Measurements from ENCODE around the gene SETD1B. TPM values are rescaled to one million over a fixed set of nuclear protein-coding genes. Genes with fewer than 3 reads are reported as not detected.
A peak's percentile ranks its signal among the peaks of the same experiment; 100 is the strongest.

Gene SETD1B
- total and polyA plus RNA-seq, 2 donors (not counting 1 experiment from before 2014, with no cell fraction given), result 1.2 to 3.5 TPM

- Histone ChIP-seq H3K79me2 (ENCODE audit: control insufficient read depth, insufficient read depth, low read length) (peaks cover 93% of the 10 kb centered on the region), H3K9ac (ENCODE audit: insufficient read depth, low read length) (no peak overlapping the region), H4K20me1 (ENCODE audit: control insufficient read depth, extremely low read depth, insufficient read depth, low read length) (no peaks in the 10 kb centered on the region), H3K36me3 (ENCODE audit: control insufficient read depth, insufficient read depth, low read length) (peaks cover 36% of the 10 kb centered on the region), H3K4me1 (ENCODE audit: control insufficient read depth, extremely low read depth, insufficient read depth, low read length) (peaks cover 14% of the 10 kb centered on the region), H3K9me3 (ENCODE audit: control insufficient read depth, insufficient read depth, low read depth, low read length) (no peaks in the 10 kb centered on the region), H3K27ac (ENCODE audit: insufficient read depth, low read length) (no peak overlapping the region), H3K4me3 (replicated peaks in 1 of 4; ENCODE audit: control extremely low read depth in 1 of 4, insufficient read depth in 1 of 4, low read depth in 3 of 4, low read length in 4 of 4) (no peak overlapping the region), H2AFZ (ENCODE audit: low read length) (no peak overlapping the region), H3K4me2 (ENCODE audit: extremely low read depth, insufficient read depth, low read length) (no peak overlapping the region), H3K27me3 (ENCODE audit: control insufficient read depth, insufficient read depth, low read length) (no peaks in the 10 kb centered on the region)
- TF ChIP-seq CTCF (conservative IDR thresholded peaks at IDR 0.05 in 1 of 2, IDR thresholded peaks at IDR 0.05 in 1 of 2; ENCODE audit: low read depth in 1 of 2, low read length in 2 of 2) (no peak), EZH2 (IDR thresholded peaks at IDR 0.05; ENCODE audit: low read length, missing control alignments) (no peak)
- no peak for DNase-seq (ENCODE audit: low read depth in 2 of 2)
Observed at GRCh38 chr12:121809712-121810116, 5.9 kb downstream of the SETD1B start.

- no peak overlapping the region for H3K27ac ChIP-seq (ENCODE audit: insufficient read depth, low read length)
- TF ChIP-seq CTCF (conservative IDR thresholded peaks at IDR 0.05 in 1 of 2, IDR thresholded peaks at IDR 0.05 in 1 of 2; ENCODE audit: low read depth in 1 of 2, low read length in 2 of 2) (no peak), EZH2 (IDR thresholded peaks at IDR 0.05; ENCODE audit: low read length, missing control alignments) (no peak)
- H3K9ac ChIP-seq (ENCODE audit: insufficient read depth, low read length), result no peak overlapping the region
- peaks cover 39% of the 10 kb centered on the region for H3K36me3 ChIP-seq (ENCODE audit: control insufficient read depth, insufficient read depth, low read length)
- peak overlapping the region in 2 of 4 experiments; percentile 57 to 63 for H3K4me3 ChIP-seq (replicated peaks in 1 of 4; ENCODE audit: control extremely low read depth in 1 of 4, insufficient read depth in 1 of 4, low read depth in 3 of 4, low read length in 4 of 4)
- H3K4me1 ChIP-seq (ENCODE audit: control insufficient read depth, extremely low read depth, insufficient read depth, low read length), result peaks cover 14% of the 10 kb centered on the region
- no peaks in the 10 kb centered on the region for H3K9me3 ChIP-seq (ENCODE audit: control insufficient read depth, insufficient read depth, low read depth, low read length)
- H4K20me1 ChIP-seq (ENCODE audit: control insufficient read depth, extremely low read depth, insufficient read depth, low read length), result no peaks in the 10 kb centered on the region
- H3K27me3 ChIP-seq (ENCODE audit: control insufficient read depth, insufficient read depth, low read length), result no peaks in the 10 kb centered on the region
- peaks cover 91% of the 10 kb centered on the region for H3K79me2 ChIP-seq (ENCODE audit: control insufficient read depth, insufficient read depth, low read length)
- peak overlapping the region; percentile 100 for H3K4me2 ChIP-seq (ENCODE audit: extremely low read depth, insufficient read depth, low read length)
- H2AFZ ChIP-seq (ENCODE audit: low read length), result no peak overlapping the region
- DNase-seq (ENCODE audit: low read depth in 2 of 2), result no peak
Observed at GRCh38 chr12:121810234-121810817, 6.5 kb downstream of the SETD1B start.

DNA sequence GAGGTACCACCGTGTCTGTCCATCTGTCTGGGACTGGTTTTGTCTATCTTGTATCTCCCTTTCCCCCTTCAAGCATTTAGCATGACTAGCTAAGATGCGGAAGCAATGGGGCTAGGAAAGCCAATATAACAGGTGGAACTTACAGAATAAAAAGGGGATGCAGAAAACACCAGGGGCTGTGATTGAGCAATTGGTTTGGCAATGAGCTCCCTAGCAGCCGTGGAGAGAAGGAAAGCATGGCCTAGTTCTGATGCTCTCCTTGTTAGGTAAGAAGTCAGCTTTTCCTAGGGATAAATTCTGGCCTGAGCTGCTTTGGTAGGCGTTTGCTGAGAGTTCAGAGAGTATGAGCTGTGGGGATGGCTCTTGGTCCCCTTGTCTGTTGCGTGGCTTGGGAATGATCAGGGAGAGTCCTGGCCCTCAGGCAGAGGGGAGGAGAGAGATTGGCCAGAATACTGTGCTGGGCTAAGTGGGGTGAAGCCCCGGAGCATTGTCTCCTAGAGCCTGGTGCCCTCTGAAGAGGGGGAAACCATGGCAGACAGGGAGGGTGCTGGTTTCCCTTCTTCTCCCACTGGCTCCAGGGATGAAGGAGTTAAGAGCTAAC lies 7.1 kb downstream of the SETD1B start:
- no peak for TF ChIP-seq CTCF (conservative IDR thresholded peaks at IDR 0.05 in 1 of 2, IDR thresholded peaks at IDR 0.05 in 1 of 2; ENCODE audit: low read depth in 1 of 2, low read length in 2 of 2)
- TF ChIP-seq EZH2 (IDR thresholded peaks at IDR 0.05; ENCODE audit: low read length, missing control alignments), result no peak
- Histone ChIP-seq H3K79me2 (ENCODE audit: control insufficient read depth, insufficient read depth, low read length) (peaks cover 89% of the 10 kb centered on the region), H3K9me3 (ENCODE audit: control insufficient read depth, insufficient read depth, low read depth, low read length) (no peaks in the 10 kb centered on the region), H3K27ac (ENCODE audit: insufficient read depth, low read length) (peak overlapping the region; percentile 61), H3K4me3 (replicated peaks in 1 of 4; ENCODE audit: control extremely low read depth in 1 of 4, insufficient read depth in 1 of 4, low read depth in 3 of 4, low read length in 4 of 4) (peak overlapping the region; percentile 57 to 81 (median 65)), H4K20me1 (ENCODE audit: control insufficient read depth, extremely low read depth, insufficient read depth, low read length) (no peaks in the 10 kb centered on the region), H3K9ac (ENCODE audit: insufficient read depth, low read length) (peak overlapping the region; percentile 53), H2AFZ (ENCODE audit: low read length) (no peak overlapping the region), H3K4me1 (ENCODE audit: control insufficient read depth, extremely low read depth, insufficient read depth, low read length) (peaks cover 14% of the 10 kb centered on the region), H3K4me2 (ENCODE audit: extremely low read depth, insufficient read depth, low read length) (peak overlapping the region; percentile 100), H3K36me3 (ENCODE audit: control insufficient read depth, insufficient read depth, low read length) (peaks cover 40% of the 10 kb centered on the region), H3K27me3 (ENCODE audit: control insufficient read depth, insufficient read depth, low read length) (no peaks in the 10 kb centered on the region)
- no peak for DNase-seq (ENCODE audit: low read depth in 2 of 2)

Data from fibroblast of lung (primary cell).